ENCODE measurements around the gene RFLNA.

RFLNA gene

DNA sequence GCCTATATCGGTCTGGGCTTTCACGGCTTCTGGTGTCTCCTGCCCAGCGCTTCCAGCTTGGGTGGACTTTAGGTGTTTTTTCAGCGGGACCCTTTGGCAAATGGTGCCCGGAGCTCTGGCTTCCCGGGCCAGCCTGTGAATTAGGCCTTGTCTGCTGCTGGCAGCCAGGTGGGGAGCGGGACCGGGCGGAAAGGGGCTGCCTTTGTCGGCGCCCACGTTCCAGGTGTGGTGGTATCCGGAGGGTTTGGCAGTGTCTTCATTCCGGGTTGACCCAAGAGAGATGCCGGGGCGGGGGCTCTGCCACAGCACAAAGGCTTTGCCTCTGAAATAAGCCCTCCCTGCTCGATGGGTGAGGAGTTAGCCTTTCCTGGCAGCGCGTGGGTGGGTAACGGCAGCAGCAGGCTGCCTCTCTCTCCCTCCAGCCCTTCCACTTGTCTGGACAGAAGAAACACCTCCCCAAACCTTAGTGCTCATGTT is 9.5 kb downstream of the RFLNA start:
- H3K79me2 ChIP-seq (ENCODE audit: low read length): no peaks in the 10 kb centered on the region
- H3K4me1 ChIP-seq (ENCODE audit: low read length): no peaks in the 10 kb centered on the region
- H3K36me3 ChIP-seq (replicated peaks; ENCODE audit: low read depth, low read length): no peaks in the 10 kb centered on the region
- TF ChIP-seq, protein P1, sequence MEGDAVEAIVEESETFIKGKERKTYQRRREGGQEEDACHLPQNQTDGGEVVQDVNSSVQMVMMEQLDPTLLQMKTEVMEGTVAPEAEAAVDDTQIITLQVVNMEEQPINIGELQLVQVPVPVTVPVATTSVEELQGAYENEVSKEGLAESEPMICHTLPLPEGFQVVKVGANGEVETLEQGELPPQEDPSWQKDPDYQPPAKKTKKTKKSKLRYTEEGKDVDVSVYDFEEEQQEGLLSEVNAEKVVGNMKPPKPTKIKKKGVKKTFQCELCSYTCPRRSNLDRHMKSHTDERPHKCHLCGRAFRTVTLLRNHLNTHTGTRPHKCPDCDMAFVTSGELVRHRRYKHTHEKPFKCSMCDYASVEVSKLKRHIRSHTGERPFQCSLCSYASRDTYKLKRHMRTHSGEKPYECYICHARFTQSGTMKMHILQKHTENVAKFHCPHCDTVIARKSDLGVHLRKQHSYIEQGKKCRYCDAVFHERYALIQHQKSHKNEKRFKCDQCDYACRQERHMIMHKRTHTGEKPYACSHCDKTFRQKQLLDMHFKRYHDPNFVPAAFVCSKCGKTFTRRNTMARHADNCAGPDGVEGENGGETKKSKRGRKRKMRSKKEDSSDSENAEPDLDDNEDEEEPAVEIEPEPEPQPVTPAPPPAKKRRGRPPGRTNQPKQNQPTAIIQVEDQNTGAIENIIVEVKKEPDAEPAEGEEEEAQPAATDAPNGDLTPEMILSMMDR (IDR thresholded peaks at IDR 0.05; ENCODE audit: low read depth, low read length): no peak
- no peak for TF ChIP-seq EZH2phosphoT487 (IDR thresholded peaks at IDR 0.05; ENCODE audit: low read depth)
- H3K27me3 ChIP-seq (ENCODE audit: low read depth, low read length): no peaks in the 10 kb centered on the region
- H3K9ac ChIP-seq (ENCODE audit: low read length): no peak overlapping the region
- no peak overlapping the region for H2AFZ ChIP-seq (ENCODE audit: low read depth, low read length)
- no peaks in the 10 kb centered on the region for H3K9me3 ChIP-seq (ENCODE audit: insufficient read depth, low read length)
- no peak overlapping the region for H3K4me2 ChIP-seq (ENCODE audit: low read length)
- no peaks in the 10 kb centered on the region for H4K20me1 ChIP-seq (ENCODE audit: insufficient read depth, low read length)
- H3K4me3 ChIP-seq (ENCODE audit: low read length): no peak overlapping the region
- H3K27ac ChIP-seq (ENCODE audit: low read length): no peak overlapping the region

DNA sequence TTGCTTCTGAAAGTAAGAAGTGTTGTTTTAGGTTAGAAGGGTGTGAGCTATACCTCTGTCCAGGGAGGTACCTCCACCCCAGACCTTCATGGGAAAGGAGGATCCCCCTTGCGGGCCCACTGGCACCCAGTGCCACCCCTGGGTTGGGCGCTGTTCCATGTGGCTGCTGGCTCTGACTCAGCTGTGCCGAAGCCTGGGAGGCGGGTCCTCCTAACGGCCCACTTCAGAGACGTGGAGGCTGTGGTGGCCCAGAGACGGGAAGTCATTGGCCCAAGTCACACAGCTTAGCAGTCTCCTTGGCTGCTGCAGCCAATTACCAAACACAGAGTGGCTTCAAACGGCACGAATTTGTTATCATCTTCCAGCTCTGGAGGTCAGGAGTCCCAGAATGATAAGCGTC is 10.2 kb downstream of the RFLNA start:
- H4K20me1 ChIP-seq (ENCODE audit: insufficient read depth, low read length): no peaks in the 10 kb centered on the region
- H3K4me1 ChIP-seq (ENCODE audit: low read length): no peaks in the 10 kb centered on the region
- no peaks in the 10 kb centered on the region for H3K79me2 ChIP-seq (ENCODE audit: low read length)
- H3K36me3 ChIP-seq (replicated peaks; ENCODE audit: low read depth, low read length): no peaks in the 10 kb centered on the region
- no peak overlapping the region for H2AFZ ChIP-seq (ENCODE audit: low read depth, low read length)
- no peak overlapping the region for H3K4me2 ChIP-seq (ENCODE audit: low read length)
- H3K4me3 ChIP-seq (ENCODE audit: low read length): no peak overlapping the region
- H3K27me3 ChIP-seq (ENCODE audit: low read depth, low read length): no peaks in the 10 kb centered on the region
- H3K9me3 ChIP-seq (ENCODE audit: insufficient read depth, low read length): no peaks in the 10 kb centered on the region
- TF ChIP-seq, protein P1 (IDR thresholded peaks at IDR 0.05; ENCODE audit: low read depth, low read length): no peak
- TF ChIP-seq EZH2phosphoT487 (IDR thresholded peaks at IDR 0.05; ENCODE audit: low read depth): no peak
- no peak overlapping the region for H3K9ac ChIP-seq (ENCODE audit: low read length)
- no peak overlapping the region for H3K27ac ChIP-seq (ENCODE audit: low read length)

DNA sequence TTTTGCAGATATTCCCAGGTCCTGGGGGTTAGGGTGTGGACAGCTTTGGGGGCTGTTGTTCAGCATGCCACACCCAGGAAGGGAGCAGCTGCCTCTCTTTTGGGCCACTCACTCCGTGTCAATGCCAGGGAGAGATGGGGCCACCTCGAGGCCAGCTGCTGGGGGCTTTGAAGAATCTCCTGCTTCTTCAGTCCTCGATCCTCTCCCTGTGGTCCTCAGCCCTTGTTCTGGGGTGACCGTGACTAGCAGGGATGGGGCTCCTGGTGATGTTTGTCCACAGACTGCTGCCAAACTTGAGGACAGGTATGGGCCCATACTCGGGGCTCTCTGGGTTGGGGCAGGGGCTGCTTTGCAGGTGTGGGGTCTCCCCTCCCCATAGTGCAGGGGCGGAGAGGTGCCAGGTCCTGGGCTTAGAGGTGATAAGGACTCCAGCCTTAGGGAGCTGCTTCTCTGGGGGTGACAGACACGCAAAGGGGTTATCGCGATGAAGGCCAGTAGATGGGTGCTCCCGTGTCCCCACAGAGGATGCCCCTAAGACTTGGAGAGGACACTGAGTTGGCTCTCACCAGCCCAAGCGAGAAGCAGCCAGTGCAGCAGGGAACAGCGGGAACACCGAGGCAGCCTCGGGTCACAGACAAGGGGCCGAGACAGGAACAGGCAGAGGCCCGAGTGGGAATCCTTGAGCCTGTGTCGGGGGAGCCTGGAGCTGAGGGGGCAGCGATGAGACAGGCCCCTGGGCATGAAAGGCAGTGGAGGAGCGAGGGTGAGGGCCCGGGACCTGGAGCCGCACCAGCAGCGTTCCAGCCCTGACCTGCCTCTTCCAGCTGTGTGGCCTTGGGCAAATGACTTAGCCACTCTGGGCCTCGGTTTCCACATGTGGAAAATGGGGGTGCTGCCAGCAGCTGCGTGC is 11.1 kb downstream of the RFLNA start:
- H3K36me3 ChIP-seq (replicated peaks; ENCODE audit: low read depth, low read length): no peaks in the 10 kb centered on the region
- H3K4me3 ChIP-seq (ENCODE audit: low read length): no peak overlapping the region
- TF ChIP-seq, protein P1 (IDR thresholded peaks at IDR 0.05; ENCODE audit: low read depth, low read length): no peak
- no peak for TF ChIP-seq EZH2phosphoT487 (IDR thresholded peaks at IDR 0.05; ENCODE audit: low read depth)
- no peaks in the 10 kb centered on the region for H4K20me1 ChIP-seq (ENCODE audit: insufficient read depth, low read length)
- no peaks in the 10 kb centered on the region for H3K4me1 ChIP-seq (ENCODE audit: low read length)
- H3K9ac ChIP-seq (ENCODE audit: low read length): no peak overlapping the region
- no peak overlapping the region for H3K4me2 ChIP-seq (ENCODE audit: low read length)
- H3K9me3 ChIP-seq (ENCODE audit: insufficient read depth, low read length): no peaks in the 10 kb centered on the region
- H3K27me3 ChIP-seq (ENCODE audit: low read depth, low read length): peaks cover 3% of the 10 kb centered on the region; the same call in 1 of the 2 replicates
- no peaks in the 10 kb centered on the region for H3K79me2 ChIP-seq (ENCODE audit: low read length)
- no peak overlapping the region for H3K27ac ChIP-seq (ENCODE audit: low read length)
- no peak overlapping the region for H2AFZ ChIP-seq (ENCODE audit: low read depth, low read length)

DNA sequence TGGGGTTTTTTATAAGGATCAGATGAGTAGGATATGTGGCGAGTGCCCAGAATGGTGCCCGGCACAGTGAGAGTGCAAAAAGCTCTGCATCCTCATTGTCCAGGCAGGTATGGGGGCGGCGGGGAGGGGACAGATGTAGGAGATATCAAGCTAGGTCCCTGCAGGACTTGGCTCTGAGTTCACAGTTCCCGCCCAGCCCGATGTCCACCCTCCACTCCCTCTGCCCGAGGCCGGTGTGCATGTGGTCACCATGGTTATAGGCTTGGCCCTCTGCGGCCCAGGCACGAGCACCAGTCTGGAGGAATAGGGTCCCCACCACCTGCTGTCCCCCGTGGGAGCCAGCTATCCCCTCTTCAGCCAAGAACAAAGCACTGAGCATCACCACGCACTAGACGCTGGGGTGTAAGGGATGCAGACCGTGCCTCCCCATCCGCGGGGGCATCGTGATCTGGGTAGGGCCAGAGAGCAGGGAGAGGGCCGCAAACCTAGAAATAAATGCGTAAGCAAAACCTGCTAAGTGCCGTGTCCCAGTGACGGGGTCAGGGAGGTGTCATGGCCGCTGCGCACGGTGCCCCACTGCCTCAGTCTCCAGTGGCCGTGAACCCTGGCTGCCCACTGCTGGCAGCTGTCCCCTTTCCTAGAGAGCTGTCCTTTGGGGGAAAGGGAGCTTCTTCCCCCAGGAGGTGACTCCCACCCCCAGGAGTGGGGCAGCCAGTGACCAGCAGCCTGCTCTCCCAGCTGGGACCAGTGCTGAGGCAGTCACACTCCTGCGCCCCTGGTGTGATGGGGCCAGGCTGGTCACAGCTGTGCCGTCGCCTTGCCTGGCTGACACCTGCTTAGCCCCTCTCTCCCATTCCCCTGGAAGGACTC is 12.0 kb downstream of the RFLNA start:
- H3K4me3 ChIP-seq (ENCODE audit: low read length): no peak overlapping the region
- no peak overlapping the region for H3K9ac ChIP-seq (ENCODE audit: low read length)
- TF ChIP-seq EZH2phosphoT487 (IDR thresholded peaks at IDR 0.05; ENCODE audit: low read depth): no peak
- TF ChIP-seq, protein P1 (IDR thresholded peaks at IDR 0.05; ENCODE audit: low read depth, low read length): no peak
- H3K36me3 ChIP-seq (replicated peaks; ENCODE audit: low read depth, low read length): no peaks in the 10 kb centered on the region
- peaks cover 3% of the 10 kb centered on the region; the same call in 1 of the 2 replicates for H3K27me3 ChIP-seq (ENCODE audit: low read depth, low read length)
- no peak overlapping the region for H2AFZ ChIP-seq (ENCODE audit: low read depth, low read length)
- H3K4me2 ChIP-seq (ENCODE audit: low read length): no peak overlapping the region
- H3K27ac ChIP-seq (ENCODE audit: low read length): no peak overlapping the region
- no peaks in the 10 kb centered on the region for H3K79me2 ChIP-seq (ENCODE audit: low read length)
- no peaks in the 10 kb centered on the region for H3K4me1 ChIP-seq (ENCODE audit: low read length)
- no peaks in the 10 kb centered on the region for H4K20me1 ChIP-seq (ENCODE audit: insufficient read depth, low read length)
- no peaks in the 10 kb centered on the region for H3K9me3 ChIP-seq (ENCODE audit: insufficient read depth, low read length)
